ENCODE measurements around the gene TMEM138. TPM values are rescaled to one million over a fixed set of nuclear protein-coding genes. Genes with fewer than 3 reads are reported as not detected.

TMEM138 gene
- total and polyA plus RNA-seq, 2 of the 13 experiments (the other 11 are each of a cell fraction or from before 2014, with no cell fraction given): 43.5 to 61.0 TPM

GRCh38 chr11:61334434-61335354, 27.5 kb upstream of the TMEM138 start (continued):
- TF ChIP-seq CEBPZ (IDR thresholded peaks at IDR 0.05; ENCODE audit: low read length) (no peak), SIN3B (IDR thresholded peaks at IDR 0.05; ENCODE audit: low read length) (no peak), ZGPAT (CRISPR knock-in tag; IDR thresholded peaks at IDR 0.05) (peak; percentile 62), ZBTB4 (CRISPR knock-in tag; IDR thresholded peaks at IDR 0.05; ENCODE audit: borderline replicate concordance) (no peak), ZNF230 (CRISPR knock-in tag; IDR thresholded peaks at IDR 0.05) (peak; percentile 23; the same call in 1 of the 2 replicates), SOX6 (IDR thresholded peaks at IDR 0.05) (no peak), SOX6 (CRISPR knock-in tag; IDR thresholded peaks at IDR 0.05) (no peak; the same call in 1 of the 2 replicates), TRAFD1 (CRISPR knock-in tag; IDR thresholded peaks at IDR 0.05; ENCODE audit: borderline replicate concordance) (peak; percentile 86; the same call in 1 of the 2 replicates), ZSCAN25 (CRISPR knock-in tag; IDR thresholded peaks at IDR 0.05) (no peak), HHEX (CRISPR knock-in tag; IDR thresholded peaks at IDR 0.05) (no peak), HNRNPLL (IDR thresholded peaks at IDR 0.05; ENCODE audit: low read depth, low read length, poor library complexity, severe bottlenecking) (no peak), BATF2 (CRISPR knock-in tag; IDR thresholded peaks at IDR 0.05) (no peak), ZNF879 (CRISPR knock-in tag; IDR thresholded peaks at IDR 0.05) (no peak), ZKSCAN8 (CRISPR knock-in tag; IDR thresholded peaks at IDR 0.05; ENCODE audit: borderline replicate concordance) (0 out of 2 replicates have a peak, but pooled peaks have one; percentile 61), ZNF570 (CRISPR knock-in tag; IDR thresholded peaks at IDR 0.05; ENCODE audit: borderline replicate concordance) (no peak), ZBTB8A (CRISPR knock-in tag; IDR thresholded peaks at IDR 0.05; ENCODE audit: borderline replicate concordance, low read depth) (no peak), ZSCAN21 (CRISPR knock-in tag; IDR thresholded peaks at IDR 0.05; ENCODE audit: borderline replicate concordance) (peak; percentile 77), ZEB1 (IDR thresholded peaks at IDR 0.05; ENCODE audit: insufficient replicate concordance, low read depth) (no peak)
